ENCODE data around the gene UNK.

GRCh38 chr17:75842411-75842810 lies 57.8 kb downstream of the UNK start:
- no peak for TF ChIP-seq POLR2AphosphoS5 (IDR thresholded peaks at IDR 0.05)
- TF ChIP-seq CTCF (IDR thresholded peaks at IDR 0.05): no peak

Measured in sigmoid colon (tissue), 4 donors.